Calu3 (cell line): ENCODE measurements around the gene NR4A3. TPM values are rescaled to one million over a fixed set of nuclear protein-coding genes. Genes with fewer than 3 reads are reported as not detected.

Source experiments
- Bru-seq: library from RNA; stranded (reverse); fragments of 400-500 nt; gene quantifications from one replicate; lab custom pipeline; 2021; lab: Mats Ljungman, UMichigan
- BruChase-seq, 2 experiments: library from RNA; stranded (reverse); fragments of 400-500 nt; gene quantifications; one replicate each; lab custom pipeline; 2021; lab: Mats Ljungman, UMichigan
- BruUV-seq: library from RNA; stranded (reverse); fragments of 400-500 nt; replicated peaks from 2 replicates; lab custom pipeline; 2021; lab: Mats Ljungman, UMichigan
- CTCF ChIA-PET: fragments of 300-600 bp; sonication (Branson Sonifier 250); formaldehyde crosslinking; loops from one replicate; lab custom pipeline; 2022; ENCODE audit warnings: antibody characterized with exemption; lab: Charles Lee
- DNase-seq: peaks from one replicate; pipeline ENCODE4 v3.0.0; 2022
- H3K27ac Mint-ChIP-seq: one replicate; pipeline ENCODE4 v1.8.0; 2022; ENCODE audit warnings: mixed read lengths; ENCODE audit not compliant: unreplicated experiment
- H3K27me3 Mint-ChIP-seq: one replicate; pipeline ENCODE4 v1.8.0; 2022; ENCODE audit warnings: mixed read lengths; ENCODE audit not compliant: unreplicated experiment
- H3K36me3 Mint-ChIP-seq: one replicate; pipeline ENCODE4 v1.8.0; 2022; ENCODE audit warnings: mild to moderate bottlenecking, moderate library complexity, mixed read lengths; ENCODE audit not compliant: insufficient read depth, unreplicated experiment
- H3K4me1 Mint-ChIP-seq: one replicate; pipeline ENCODE4 v1.8.0; 2022; ENCODE audit warnings: mild to moderate bottlenecking, low read depth, mixed read lengths; ENCODE audit not compliant: unreplicated experiment
- H3K4me3 Mint-ChIP-seq: one replicate; pipeline ENCODE4 v1.8.0; 2022; ENCODE audit warnings: mild to moderate bottlenecking, low read depth, moderate library complexity, mixed read lengths; ENCODE audit not compliant: unreplicated experiment
- H3K9me3 Mint-ChIP-seq: one replicate; pipeline ENCODE4 v1.8.0; 2022; ENCODE audit warnings: low read depth, mixed read lengths; ENCODE audit not compliant: unreplicated experiment
- CTCF ChIP-seq: fragments of 200-600 bp; IDR thresholded peaks from one replicate; pipeline ENCODE4 v1.8.0; 2022; ENCODE audit warnings: antibody characterized with exemption; ENCODE audit not compliant: unreplicated experiment
- intact Hi-C: fragments of 100-400 bp; cut with micrococcal nuclease; formaldehyde crosslinking; loops from one replicate; pipeline ENCODE4 v1.10.0; 2022; ENCODE audit not compliant: unreplicated experiment
- long read RNA-seq: library from polyadenylated mRNA; stranded (forward); transcript quantifications from one replicate; pipeline ENCODE4 v2.0.0, GENCODE V29; 2022
- total RNA-seq: library from RNA; stranded (reverse); gene quantifications from 2 replicates; pipeline ENCODE4 v1.2.3, GENCODE V29; 2022

Gene NR4A3
- total RNA-seq (0.21 and 0.66 TPM in 2 replicates), Bru-seq, nascent RNA (percentile 33 among the genes with signal in this experiment), BruChase-seq, experiment 1, labeled RNA remaining after a 6-hour chase (percentile 17 among the genes with signal in this experiment), BruChase-seq, experiment 2, labeled RNA remaining after a 2-hour chase (percentile 18 among the genes with signal in this experiment)
- long read RNA-seq = 0 reads

- intact Hi-C loops = loop anchor here (5.0 kb wide), 1 partner anchor 191 kb away; no protein-coding TSS in a partner anchor
- DNase-seq = peak; percentile 86
- Mint-ChIP-seq H3K27ac (peak within 1 kb of the TSS; percentile 41), H3K27me3 (peaks cover 46% of the 10 kb centered on the region), H3K4me1 (peaks cover 9% of the 10 kb centered on the region), H3K36me3 (peaks cover 59% of the 10 kb centered on the region), H3K4me3 (peak within 1 kb of the TSS; percentile 90), H3K9me3 (no peaks in the 10 kb centered on the region)
- CTCF ChIA-PET = no interaction called here
- BruUV-seq = no TSS peak
- TF ChIP-seq CTCF = no peak
These were observed at the start of gene NR4A3 for GRCh38 chr9:99821396-99822108. NR4A3 (plus strand) TSS chr9:99821885; CDS start chr9:99828043, 6,158 bp downstream.

GRCh38 chr9:99773468-99774138 is 48.1 kb upstream of the NR4A3 start:
- H3K4me3 Mint-ChIP-seq = no peak overlapping the region
- CTCF ChIA-PET = no interaction called here
- H3K9me3 Mint-ChIP-seq = no peaks in the 10 kb centered on the region
- intact Hi-C loops = no loop called here
- peaks cover 21% of the 10 kb centered on the region for H3K27me3 Mint-ChIP-seq
- DNase-seq = no peak
- H3K27ac Mint-ChIP-seq = no peak overlapping the region
- no peak for TF ChIP-seq CTCF
- BruUV-seq = no TSS peak
- H3K36me3 Mint-ChIP-seq = no peaks in the 10 kb centered on the region
- H3K4me1 Mint-ChIP-seq = no peaks in the 10 kb centered on the region

- DNase-seq = no peak
- Mint-ChIP-seq H3K36me3 (no peaks in the 10 kb centered on the region), H3K9me3 (no peaks in the 10 kb centered on the region), H3K27ac (no peak overlapping the region), H3K4me1 (no peaks in the 10 kb centered on the region), H3K27me3 (peaks cover 51% of the 10 kb centered on the region), H3K4me3 (no peak overlapping the region)
- no peak for TF ChIP-seq CTCF
- CTCF ChIA-PET = no interaction called here
- intact Hi-C loops = no loop called here
- no TSS peak for BruUV-seq
These were observed 43.4 kb upstream of the NR4A3 start for GRCh38 chr9:99778308-99778707.

- no peak overlapping the region for H3K4me3 Mint-ChIP-seq
- no peak for TF ChIP-seq CTCF
- no TSS peak for BruUV-seq
- intact Hi-C loops = no loop called here
- H3K4me1 Mint-ChIP-seq = no peaks in the 10 kb centered on the region
- H3K27ac Mint-ChIP-seq = no peak overlapping the region
- DNase-seq = no peak
- no peaks in the 10 kb centered on the region for H3K9me3 Mint-ChIP-seq
- CTCF ChIA-PET = no interaction called here
- no peaks in the 10 kb centered on the region for H3K36me3 Mint-ChIP-seq
- peaks cover 56% of the 10 kb centered on the region for H3K27me3 Mint-ChIP-seq
These were observed 42.8 kb upstream of the NR4A3 start for GRCh38 chr9:99778836-99779235.
